ENCODE measurements around the gene LSS.

The LSS gene

DNA sequence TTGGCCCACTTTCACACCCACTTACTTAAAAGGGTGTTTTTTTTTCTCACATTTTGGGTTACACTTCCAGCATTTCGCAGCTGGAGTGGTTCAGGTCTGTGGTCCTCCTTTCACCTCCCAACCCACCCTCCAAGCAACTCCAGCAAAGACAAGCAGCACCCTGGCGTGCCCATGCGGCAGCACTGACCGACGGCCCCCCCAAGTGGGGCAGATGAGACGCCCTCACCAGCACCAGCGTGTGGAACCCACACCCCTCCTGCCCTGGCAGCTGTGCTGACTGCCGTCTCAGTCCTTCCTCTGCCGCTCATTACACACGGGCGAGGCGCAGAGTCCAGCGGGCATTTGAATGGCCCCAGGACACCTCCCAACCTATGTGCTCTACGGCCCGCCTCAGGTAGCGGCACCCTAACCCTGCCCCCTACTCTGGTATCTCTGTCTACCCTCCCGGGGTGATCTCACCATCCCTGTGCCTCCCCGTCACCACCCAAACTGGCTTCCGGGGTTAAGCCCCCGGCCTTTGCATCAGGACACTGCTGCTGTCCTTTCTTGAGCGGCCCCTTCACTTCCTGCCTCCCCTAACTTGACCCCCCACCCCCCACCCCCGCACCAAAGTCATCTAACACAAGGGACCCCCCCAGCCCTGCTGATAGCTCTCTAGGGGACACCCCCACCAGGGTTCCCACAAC, 10.9 kb downstream of the LSS start:
- no peak for DNase-seq

DNA sequence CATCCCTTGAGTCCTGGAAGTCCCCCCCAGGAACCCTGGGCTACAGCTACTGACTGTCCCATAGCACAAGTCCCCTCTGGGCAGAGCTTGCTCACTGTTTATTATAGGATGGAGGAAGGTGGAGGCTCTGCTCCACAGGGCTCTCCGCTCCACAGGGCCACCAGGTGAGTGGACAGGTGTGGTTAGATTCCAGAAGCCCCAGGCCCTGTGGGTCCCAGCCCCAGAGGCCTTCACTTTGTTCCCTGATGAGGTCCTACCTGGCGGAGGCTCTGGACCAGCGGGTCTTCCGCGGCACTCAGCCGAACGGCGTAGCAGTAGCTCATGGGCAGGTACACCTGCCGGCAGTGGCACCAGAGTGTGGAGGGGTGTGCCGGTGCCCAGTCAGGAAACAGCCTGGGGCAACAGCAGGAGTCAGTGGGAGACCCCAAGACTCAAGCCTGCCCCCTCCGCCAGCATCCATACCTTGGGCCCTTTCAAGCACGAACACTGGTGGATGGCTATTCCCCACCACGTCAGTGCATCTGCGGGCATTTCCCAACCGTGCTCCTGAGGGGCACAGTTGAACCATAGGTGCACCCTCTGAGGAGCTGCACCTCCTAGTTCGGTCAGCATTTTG, 12.3 kb downstream of the LSS start:
- DNase-seq: no peak

DNA sequence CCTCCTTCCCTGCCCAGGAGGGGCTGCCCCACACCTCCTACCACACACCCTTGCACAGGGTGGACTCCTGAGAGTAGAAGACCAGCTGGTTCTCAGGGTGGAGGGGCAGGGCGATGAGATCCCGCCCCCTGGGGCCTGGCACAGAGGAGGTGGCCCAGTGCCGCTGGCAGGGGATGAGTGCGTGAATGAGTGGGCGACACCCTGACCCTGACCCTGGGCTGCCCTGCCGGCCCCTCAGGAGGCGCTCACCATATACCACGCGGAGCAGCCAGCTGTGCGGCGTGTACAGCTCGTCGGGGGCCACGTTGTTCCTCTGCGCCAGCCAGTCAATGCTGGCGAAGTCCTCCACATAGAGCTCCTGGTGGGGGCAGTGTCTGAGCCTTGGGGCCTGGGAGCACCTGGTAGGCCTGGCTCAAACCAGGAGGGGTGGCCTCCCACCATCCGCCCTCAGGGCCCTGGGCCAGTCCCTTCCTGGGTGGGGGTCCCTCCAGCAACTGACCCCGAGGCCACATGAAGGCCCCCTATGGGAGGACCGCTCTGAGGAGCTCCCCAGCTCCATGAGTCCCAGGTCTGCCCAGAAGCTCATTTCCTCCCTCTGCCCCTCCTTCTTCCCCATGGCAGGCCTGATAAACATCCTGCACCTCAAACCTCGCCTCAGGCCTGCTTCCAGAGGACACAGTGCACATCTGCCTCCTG, 13.0 kb downstream of the LSS start:
- peak; percentile 28 to 70 (median 49) for DNase-seq

DNA sequence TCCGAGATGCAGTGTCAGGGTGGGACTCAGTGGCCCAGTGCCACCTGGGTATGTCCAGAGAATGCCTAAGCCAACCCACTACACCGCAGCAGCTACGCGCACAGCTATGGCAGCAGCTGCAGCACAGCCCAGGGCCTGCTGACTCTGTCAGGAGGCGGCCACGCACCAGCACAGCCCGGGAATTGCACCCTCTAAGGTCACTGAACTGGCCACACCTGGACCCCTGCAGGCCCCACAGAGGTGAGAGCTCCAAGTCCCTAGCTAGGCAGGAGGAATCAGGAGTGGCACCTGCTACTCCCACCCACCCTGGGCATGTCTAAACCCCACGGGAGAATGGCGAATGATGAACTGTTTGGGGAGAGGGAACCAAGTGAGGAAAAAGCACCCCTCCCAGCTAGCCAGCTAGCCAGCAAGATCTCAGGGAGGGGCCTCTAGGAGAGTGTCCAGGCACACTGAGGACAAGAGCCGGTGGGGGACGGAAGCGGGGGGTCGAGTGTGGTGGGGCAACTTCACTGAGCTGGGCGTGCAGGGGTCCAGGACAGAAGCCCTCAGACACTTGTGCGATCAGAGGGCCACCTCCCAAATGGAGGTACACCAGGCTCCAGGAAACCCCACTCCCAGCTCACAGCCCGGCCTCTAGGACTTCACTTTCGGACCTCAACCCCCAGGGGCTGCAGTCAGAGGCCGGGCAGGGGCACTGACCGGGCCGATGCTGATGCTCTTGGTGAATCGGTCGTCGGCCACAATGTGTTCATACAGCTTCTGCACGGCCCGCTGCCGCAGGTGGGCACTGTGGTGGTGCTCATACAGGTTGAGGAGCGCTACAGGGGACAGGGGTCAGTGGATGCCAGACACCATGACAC, 13.9 kb downstream of the LSS start:
- DNase-seq: no peak

DNA sequence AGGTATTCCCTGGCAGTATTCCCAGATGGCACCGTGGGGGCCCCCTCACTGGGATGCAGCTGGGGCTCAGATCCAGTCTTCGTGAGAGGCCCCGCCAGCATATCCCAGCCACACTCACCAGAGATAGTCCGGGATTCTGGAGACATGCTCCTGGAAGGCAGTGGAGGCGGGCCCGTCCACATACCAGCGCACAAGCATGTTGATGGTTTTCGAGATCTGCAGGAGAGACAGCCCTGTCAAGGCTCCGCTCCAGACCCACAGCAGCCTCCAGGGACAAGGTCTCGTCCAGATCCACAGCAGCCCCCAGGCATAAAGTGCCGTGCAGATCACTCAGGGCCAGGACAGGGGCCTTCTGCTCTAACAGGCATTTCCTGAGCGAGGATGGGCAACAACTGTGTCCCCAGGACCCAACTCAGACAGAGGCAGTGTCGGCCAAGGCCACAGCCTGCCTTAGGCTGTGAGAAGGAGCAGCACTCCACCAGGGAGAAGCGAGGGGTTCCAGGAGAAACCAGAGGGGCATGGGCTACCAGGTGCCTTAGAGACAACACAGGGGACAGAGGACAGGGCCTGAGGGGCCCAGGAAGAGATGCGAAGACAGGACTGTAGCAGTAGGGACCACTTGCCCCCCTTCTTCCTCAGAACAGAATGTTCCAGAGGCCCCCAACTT, 14.8 kb downstream of the LSS start:
- no peak for DNase-seq

DNA sequence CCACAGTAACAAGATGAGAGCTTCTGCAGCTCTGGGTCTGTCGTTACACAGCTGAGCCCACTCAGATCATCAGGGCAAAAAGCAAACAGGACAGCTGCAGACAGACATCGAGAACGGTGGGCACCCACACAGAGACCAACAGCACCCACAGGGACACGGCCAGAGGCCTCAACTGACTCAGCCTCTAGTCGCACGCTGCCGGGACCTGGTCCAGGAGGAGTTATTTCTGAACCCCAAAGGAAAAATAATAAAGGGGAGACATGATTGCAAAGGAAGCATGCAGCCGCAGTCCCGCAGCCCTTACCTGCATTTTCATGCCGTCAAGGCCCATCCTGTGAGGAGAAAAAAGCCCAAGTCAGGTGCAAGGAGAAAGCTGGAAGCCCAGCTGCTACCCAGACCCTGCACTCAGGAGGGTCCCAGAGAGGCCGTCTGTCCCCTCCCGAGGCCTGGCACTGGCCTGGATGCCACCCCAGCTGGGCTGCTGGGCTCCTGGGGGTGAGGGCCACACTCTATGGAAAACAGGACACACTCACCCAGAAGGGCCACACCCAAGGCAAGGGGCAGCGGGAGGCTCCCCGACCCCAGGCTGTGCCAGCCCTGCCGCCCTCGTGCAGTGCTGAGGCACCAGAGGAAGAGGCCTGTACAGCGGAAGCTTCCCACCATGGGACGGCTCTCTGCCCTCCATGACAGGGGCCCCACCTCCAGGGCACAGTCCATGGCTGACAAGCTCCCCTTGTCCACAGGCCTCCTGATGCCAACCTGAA, 15.7 kb downstream of the LSS start:
- no peak for DNase-seq

DNA sequence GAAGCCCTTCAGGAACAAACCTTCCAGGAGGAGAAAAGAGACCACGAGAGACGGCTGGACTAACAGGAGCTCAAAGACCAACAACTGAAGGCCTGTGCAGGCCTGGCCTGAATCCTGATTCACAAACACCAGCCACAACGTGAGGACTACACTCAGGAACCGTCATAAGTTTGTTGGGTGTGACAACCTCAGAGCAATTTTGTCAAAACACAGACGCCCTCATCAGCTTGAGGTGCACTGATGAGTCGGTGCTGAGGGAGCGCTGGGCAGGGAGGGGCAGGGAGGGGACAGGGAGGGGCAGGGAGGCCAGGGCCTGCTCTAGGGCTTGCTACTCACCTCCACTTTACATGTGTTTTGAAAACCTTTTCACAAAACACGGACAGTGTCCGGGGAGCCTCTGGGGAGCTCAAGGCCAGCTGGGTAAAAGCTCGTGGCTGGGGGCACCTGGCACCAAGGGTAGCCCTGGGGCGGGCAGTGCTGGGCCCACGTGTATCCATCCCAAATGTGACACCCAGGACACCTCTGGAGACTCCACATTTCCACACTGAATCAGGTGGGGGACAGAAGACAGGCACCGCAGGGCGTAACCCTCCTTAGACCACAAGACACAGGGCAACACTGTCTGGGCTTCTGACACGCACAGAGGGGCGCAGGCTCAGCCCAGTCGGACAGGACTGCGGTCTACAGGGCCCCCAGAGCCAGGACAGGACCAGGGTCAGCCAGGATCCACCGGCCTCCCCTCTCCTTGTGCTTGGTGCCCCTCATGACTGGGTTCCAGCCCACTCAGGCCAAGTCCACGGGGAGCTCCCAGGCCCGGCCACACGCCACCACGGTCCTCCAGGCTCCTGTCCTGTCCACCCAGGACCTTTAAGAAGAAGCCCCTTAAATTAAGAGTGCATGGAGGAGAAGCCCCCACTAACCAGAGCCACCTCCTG, 16.5 kb downstream of the LSS start:
- DNase-seq: no peak

DNA sequence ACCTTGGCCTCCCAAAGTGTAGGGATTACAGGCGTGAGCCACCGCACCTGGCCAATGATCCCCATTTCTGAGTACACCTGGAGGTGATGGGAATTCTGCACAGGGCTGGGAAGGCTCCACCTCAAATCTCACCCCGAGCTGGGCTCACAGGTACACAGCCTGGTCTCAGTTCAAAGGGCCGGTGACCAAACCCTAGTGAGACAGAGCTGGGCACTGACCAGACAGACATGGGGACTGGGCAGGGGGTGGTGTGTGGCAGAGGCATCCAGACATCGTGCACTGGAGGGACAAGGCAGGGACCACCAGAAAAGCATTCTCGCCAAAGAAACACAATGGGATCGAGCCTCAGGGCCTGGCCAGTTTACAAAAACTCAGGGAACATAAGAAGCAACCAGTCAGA, 17.2 kb downstream of the LSS start:
- DNase-seq: no peak

DNA sequence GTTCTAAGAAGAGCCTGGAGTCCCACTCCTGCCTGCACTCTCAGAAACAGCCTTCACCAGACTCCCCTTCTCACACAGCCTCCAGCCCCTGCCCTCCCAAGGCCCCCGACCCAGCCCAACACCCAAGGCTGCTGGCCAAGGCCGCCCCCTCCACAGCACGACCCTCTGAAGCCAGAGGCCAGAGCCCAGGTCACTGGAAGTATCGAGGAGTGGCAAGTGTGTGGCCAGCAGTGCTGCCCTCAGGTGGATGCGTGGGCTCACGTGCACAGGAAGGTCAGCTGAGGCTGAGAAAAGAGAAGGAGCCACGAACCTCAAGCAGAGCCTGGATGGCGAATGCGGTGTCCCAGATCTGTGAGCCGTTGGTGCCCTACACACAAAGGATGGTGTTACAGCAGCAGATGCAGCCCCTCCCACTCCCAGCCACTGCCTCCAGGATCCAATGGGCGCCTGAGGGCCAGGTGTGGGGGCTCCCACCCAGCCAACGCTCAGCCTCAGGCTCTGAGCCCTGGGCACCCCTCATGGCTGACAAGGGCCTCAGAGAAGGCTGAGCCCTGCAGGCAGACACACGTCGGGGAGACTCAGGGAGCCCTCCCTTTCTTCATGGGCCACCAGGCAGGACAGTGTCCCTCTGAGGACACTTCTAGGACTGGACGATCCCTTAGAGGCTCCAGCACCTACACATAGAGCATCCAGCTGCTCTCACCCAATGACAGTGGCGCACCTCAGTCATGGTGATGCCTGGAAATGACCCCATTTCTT, 18.0 kb downstream of the LSS start:
- no peak for DNase-seq

DNA sequence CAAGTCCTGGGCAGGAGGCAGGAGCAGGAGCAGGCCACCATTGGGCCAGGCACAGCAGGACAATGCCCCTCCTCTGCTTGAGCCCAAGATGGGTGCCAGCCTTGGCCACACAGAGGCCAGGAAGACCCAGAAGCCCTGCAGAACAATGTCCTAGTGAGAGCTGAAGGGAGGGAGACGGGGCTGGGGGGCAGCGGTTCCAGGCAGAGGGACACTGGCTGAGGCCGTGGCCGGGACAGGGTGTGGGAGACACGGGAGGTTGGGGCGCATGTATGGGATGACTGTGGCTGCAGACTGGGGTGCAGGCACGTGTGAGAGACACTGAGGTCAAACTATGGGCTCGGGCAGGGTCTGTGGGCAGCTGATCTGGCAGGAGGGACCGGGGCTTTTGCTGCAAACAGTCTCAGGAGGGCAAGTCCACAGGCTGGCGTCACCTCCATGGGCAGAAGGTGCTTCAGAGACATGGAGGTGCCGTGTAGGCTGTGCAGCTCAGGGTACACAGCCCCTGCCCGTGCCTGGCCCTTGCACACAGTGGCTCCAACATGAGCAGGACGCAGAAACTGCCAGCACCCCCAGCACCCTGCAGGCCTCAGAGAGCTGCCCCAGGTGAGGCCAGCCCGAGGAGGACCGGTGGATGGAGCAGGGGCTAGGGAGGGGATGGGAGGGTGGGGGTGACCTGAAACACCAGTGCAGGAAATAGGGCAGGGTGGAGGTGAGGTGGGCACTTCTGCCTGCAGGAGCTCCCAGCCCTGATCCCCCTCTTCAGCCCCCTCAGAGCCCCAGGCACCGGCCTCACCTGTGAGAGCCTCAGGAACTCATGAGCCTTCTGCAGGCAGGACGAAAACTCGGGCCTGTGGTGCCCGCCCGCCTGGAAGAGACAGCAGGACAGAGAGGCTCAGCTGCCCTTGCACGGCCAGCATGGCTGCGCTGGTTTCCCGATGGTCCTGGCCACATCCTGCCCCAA, 19.5 kb downstream of the LSS start:
- DNase-seq: no peak

DNA sequence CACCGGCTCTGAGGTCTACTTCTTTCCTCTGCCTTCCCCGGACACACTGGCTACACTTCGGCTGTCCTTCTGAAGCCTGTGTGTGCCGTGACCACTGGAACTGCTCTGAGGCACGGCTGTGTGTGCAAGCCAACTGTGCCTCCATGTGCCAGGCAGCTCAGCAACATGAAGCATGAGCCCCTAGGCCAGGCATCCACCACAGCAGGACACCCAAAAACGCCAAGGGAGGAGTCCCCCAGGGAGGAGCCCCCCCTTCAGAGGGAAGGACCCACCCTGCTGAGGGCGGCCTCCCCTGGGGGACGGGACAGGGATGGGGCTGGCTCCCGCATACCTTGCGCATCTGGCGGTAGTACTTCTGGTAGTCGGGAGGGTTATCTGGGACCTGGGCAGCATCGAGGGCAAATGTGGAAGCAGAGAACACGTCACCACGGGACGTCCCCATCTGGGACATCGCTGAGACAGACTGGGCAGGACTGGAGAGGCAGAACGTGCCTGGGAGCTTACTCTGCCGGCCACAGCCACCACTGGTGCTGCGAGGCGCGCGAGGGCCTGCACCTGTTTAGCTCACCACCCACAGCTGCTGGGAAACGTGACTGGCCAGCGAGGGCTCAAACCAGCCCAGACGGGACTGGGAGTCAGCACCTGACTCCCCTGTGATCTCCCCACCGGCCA, 20.5 kb downstream of the LSS start:
- DNase-seq: no peak

DNA sequence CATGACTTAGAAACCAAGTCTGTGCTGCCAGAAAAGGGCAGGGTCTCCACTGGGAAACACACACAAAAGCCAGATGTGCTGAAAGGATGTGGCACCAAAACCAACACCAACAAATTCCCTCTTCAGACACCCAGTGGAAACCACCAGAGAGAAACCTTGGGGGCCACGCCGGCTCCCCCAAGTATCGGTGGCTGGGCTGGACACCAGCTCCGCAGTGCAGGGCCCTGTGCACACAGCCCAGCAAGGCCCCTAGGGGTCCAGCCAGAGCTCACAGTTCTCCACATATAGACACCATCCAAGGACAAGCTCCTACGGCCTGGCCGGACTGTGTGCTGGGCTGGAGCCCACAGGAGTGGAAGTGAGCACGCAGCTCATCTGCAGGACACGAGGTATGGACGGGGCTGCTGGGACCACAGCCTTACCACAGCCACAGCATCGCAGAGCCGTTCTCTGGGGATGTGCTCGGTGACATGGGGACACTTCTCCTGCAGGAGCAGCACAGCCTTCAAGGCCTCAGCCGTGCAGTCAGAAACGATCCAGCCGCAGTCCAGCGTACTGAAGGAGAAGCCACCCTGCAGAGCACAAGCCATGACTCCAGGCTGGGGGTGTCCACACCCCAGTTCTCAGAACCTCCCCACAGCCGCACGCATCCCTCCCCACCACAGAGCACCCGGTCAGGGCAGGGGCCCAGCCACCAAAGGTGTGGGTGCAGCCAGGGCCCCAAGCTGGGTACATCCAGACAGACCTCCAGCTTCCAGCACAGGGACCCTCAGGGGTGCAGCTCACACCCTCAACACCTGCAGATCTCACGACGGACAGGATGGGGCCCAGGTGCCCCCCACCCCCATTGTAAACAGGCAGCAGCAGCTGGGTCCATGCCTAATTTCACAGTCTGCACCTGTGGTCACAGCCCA, 21.3 kb downstream of the LSS start:
- no peak for DNase-seq

DNA sequence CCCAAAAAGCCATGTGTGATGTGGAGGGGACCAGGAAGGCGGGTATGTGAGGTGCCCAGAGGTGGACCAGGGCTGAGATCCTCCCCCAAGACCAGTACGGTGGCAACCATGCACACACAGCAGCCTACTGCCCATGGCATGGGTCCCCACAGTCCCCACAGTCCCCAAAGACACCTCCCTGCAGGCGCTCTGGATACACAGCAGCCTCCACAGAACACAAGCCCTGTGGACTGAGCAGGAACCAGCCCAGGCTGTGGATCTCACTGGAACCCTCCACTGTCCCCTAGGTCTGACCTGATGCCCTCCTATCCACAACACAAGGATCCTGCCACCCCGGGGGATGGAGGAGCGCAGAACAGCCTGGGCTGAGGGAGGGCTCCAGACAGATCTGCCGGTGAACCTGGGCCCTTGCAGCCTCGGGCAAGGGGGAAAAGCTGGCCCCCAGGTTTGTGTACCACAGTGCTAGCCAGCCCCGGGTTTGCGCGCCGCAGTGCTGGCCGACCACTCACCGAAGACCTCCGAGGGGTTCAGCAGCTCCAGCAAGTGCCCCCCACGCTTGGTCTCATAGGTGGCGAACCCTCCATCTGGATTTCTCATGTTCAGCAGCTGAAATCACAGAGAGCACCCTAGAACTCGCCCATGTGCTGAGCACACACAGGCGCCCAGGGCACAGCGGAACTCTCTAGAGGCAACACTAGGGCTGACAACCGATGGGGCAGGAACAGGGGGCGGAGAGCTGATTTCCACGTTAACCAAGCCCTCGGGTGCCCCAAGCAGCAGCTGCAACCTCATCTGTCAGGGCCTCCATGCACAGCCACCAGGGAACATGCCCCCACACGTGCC, 22.2 kb downstream of the LSS start:
- DNase-seq: no peak

DNA sequence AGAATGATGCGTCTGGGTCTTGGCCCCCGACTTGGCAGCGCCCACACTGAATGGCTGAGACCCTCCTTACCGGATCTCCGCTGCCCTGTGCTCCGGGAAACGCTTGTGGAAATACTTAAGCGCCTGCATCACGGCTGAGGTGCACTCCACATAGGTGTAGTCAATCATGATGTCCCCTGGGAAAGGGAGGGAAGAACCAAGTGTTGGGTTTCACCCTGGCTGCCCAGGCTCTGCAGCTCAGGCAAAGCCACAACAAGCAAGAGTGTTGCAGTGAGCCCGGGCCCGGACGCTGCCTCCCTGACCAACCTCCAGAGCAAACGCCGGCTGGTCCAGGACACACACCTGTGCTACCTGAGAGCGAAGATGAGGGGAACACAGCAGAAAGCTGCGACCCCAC, 22.8 kb downstream of the LSS start:
- no peak for DNase-seq

DNA sequence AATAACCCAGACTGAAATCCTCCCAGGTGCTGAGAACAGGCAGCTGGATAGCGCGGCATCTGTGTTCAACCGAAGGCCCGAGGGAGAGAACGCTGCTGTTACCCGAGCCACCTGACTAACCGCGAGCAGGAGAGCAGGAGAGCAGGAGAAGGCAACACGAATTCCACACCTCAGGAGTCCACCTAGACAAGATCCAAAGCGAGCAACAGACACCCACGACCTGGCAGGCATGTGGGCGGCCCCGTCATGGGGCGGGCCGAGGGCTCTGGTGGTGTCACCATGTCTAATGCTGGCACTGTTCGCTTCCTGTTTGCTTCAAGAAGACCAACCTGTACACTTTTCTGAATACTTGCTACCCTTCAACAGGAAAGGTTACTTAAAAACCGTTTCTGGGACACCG, 23.4 kb downstream of the LSS start:
- DNase-seq: no peak

DNA sequence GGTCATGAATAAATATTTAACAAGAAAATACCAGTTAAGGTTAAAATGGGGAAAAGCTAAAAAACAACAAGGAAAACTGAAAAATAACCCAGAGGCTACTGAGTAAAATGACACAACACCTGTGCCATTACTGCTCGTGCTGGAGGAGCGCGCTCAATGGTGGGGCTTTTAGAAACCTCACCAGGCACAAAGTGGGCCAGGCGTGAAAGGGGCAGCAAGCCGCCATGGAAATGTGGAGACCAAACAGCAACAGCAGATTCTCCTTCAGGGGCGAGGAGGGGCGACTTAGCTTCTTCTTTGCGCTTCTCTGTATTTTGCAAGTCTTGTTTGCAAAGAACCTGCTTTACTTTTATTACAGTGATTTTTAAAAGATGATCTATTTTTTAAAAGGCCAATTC, 25.4 kb downstream of the LSS start:
- no peak for DNase-seq

Measured in suppressor macrophage treated with lipopolysaccharide for 1 hour (primary cell).